HEK293T (cell line): ENCODE results near the gene SYCN.
"Not testable (repeated sequence)": the region's sequence is repeated elsewhere in the genome, so short reads cannot be mapped to it uniquely, and the experiment has no call there.

Experiments
- CTCF ChIA-PET: fragments of 350-600 bp; formaldehyde crosslinking; extraction: SDS; loops from one replicate; lab custom pipeline; 2021; ENCODE audit warnings: antibody characterized with exemption, inconsistent platforms; lab: Yijun Ruan, JAX
- POLR2A ChIA-PET: fragments of 350-600 bp; formaldehyde crosslinking; extraction: SDS; loops from one replicate; lab custom pipeline; 2020; ENCODE audit warnings: antibody characterized with exemption, inconsistent platforms; lab: Yijun Ruan, JAX
- DNase-seq: peaks from one replicate; pipeline ENCODE4 v3.0.0; 2012; ENCODE audit warnings: mixed read lengths; ENCODE audit errors: extremely low spot score
- ARNT ChIP-seq: fragments of 450-650 bp; IDR thresholded peaks from 2 replicates; pipeline ENCODE4 v1.6.1; 2017; ENCODE audit warnings: mild to moderate bottlenecking
- BHLHE40 ChIP-seq: fragments of 450-650 bp; IDR thresholded peaks from 2 replicates; pipeline ENCODE4 v1.6.1; 2016; ENCODE audit warnings: mild to moderate bottlenecking, moderate library complexity, borderline replicate concordance
- CTBP1 ChIP-seq: fragments of 450-650 bp; IDR thresholded peaks from 2 replicates; pipeline ENCODE4 v1.6.1; 2016; ENCODE audit warnings: borderline replicate concordance
- ELF4 ChIP-seq: fragments of 450-650 bp; IDR thresholded peaks from 2 replicates; pipeline ENCODE4 v1.6.1; 2017; ENCODE audit warnings: antibody characterized with exemption
- FOXA1 ChIP-seq: fragments of 450-650 bp; IDR thresholded peaks from 2 replicates; pipeline ENCODE4 v1.6.1; 2016; ENCODE audit warnings: mild to moderate bottlenecking
- FOXK2 ChIP-seq: fragments of 450-650 bp; IDR thresholded peaks from 2 replicates; pipeline ENCODE4 v1.6.1; 2016; ENCODE audit warnings: mild to moderate bottlenecking
- FOXM1 ChIP-seq: fragments of 450-650 bp; IDR thresholded peaks from 2 replicates; pipeline ENCODE4 v1.6.1; 2017; ENCODE audit warnings: mild to moderate bottlenecking, borderline replicate concordance
- HDGF ChIP-seq: fragments of 450-650 bp; IDR thresholded peaks from 2 replicates; pipeline ENCODE4 v1.6.1; 2017; ENCODE audit warnings: antibody characterized with exemption, borderline replicate concordance
- L3MBTL2 ChIP-seq: fragments of 450-650 bp; conservative IDR thresholded peaks from 2 replicates; pipeline ENCODE4 v1.6.1; 2016; ENCODE audit warnings: mild to moderate bottlenecking
- LEF1 ChIP-seq: fragments of 450-650 bp; IDR thresholded peaks from 2 replicates; pipeline ENCODE4 v1.6.1; 2017; ENCODE audit warnings: mild to moderate bottlenecking, borderline replicate concordance
- NFRKB ChIP-seq: fragments of 450-650 bp; IDR thresholded peaks from 2 replicates; pipeline ENCODE4 v1.6.1; 2016; ENCODE audit warnings: mild to moderate bottlenecking, moderate library complexity
- SP1 ChIP-seq: fragments of 450-650 bp; IDR thresholded peaks from 2 replicates; pipeline ENCODE4 v1.6.1; 2017
- SUZ12 ChIP-seq: fragments of 450-650 bp; IDR thresholded peaks from 2 replicates; pipeline ENCODE4 v1.6.1; 2016; ENCODE audit warnings: mild to moderate bottlenecking
- TARDBP ChIP-seq: fragments of 450-650 bp; IDR thresholded peaks from 2 replicates; pipeline ENCODE4 v1.6.1; 2016
- ZNF384 ChIP-seq: fragments of 450-650 bp; IDR thresholded peaks from 2 replicates; pipeline ENCODE4 v1.6.1; 2016
- TF ChIP-seq, protein P1 (sequence below): fragments of 450-650 bp; IDR thresholded peaks from 2 replicates; pipeline ENCODE4 v1.6.1; 2016

Gene SYCN

DNA sequence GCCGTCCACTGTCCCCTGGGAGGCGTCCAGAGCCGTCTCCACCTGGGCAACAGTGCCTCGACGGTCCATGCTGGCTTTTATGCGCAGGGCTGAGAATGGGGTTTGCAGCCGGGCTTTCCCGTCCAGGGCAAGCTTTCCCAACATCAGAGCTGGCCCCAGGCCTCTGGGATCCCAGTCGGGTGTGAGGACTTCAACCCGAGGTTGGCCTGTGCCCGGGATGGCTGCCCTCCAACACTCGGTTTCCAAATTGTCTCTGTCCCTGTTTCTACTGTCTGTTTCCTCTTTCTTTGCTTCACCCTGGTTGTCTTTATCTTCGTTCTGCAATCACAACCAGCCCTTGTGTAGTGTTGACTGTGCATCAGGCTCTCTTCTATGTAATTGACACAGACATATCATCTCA lies 44.7 kb upstream of the SYCN start, which contains the start of gene IFNL4:
TSS of gene IFNL4 (minus strand) at position 51 of the 400 bp plus-strand sequence.
- no peak for DNase-seq
- no peak for TF ChIP-seq FOXK2
- CTCF ChIA-PET, result no interaction called here
- POLR2A ChIA-PET, result no interaction called here

DNA sequence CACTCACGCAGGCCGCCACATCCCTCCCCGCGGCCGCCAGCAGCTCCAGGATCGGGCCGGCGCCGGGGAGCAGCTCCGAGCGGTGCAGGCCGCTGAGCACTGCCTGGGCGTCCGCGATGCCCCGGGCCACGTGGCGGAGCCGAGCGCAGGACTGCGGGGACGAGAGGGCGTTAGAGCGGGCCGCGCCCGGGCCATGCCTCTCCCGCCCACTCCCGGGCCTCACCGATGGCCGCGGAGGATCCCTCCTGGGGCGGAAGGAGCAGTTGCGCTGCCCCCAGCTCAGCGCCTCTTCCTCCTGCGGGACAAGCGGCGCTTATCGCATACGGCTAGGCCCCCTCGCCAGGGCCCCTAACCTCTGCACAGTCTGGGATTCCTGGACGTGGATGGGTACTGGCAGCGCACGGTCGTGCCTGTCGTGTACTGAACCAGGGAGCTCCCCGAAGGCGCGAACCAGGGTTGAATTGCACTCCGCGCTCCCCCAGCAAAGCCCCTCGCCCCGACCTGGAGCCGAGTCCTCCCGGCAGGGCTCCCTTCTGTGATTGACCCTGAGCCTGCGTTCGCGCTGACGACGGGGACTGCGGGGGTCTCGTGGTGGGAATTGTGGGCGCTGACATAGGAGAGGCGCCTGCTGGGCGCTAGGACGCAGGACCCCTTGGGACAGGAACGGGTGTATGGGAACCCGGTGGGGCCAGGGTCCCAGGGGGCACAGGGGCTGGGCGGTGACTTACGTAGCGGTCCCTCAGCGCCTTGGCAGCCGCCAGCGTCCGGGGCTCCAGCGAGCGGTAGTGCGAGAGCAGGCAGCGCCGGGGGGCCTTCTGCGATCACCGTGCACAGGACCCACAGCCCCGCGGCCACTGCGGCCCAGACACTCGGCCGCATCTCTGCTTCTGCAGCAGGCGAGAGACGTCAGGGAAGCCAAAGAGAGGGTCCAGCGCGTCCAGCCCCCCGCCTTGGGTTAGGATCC lies 43.9 kb upstream of the SYCN start:
- POLR2A ChIA-PET, result no interaction called here
- CTCF ChIA-PET, result no interaction called here
- TF ChIP-seq SUZ12 (no peak), TARDBP (no peak)

DNA sequence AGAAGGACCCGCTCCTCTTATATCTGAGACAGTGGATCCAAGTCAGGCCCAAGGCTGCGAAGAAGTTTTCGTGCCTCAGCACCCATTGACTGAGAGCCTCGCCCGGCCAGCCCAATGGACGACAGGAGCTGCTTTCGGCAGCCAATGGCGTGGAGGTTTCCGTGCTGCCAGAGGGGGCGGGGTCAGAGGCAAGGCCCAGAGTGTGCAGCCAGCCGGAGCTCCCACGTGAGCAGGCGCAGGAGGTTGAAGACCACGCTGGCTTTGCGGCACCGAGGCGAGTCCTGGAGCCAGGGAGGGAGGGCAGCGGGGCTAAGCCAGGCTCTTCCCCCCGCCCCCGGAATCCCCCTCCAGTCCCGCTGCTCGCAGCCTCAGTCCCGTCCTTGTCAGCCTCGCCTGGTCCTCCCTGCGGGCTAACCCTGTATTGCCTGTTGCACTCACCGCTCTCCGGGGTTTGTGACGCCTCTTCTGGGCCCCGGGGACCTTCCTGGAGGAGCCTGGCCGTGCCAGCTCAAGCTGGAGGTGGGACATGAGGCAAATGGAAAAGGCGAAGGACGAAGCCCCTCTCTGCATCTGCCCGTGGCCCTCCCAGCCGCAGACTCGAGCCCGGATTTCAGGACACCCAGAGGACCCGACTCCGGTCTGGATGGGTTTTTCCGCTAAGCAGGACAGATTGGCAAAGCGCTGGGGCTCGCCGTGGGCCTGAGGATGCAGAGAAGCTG lies 43.0 kb upstream of the SYCN start:
- POLR2A ChIA-PET, result no interaction called here
- TF ChIP-seq FOXM1, result no peak
- no peak for TF ChIP-seq FOXK2
- TF ChIP-seq CTBP1, result no peak
- TF ChIP-seq L3MBTL2, result no peak
- no peak for TF ChIP-seq FOXA1
- TF ChIP-seq HDGF, result no peak
- no peak for TF ChIP-seq ELF4
- TF ChIP-seq, protein P1, sequence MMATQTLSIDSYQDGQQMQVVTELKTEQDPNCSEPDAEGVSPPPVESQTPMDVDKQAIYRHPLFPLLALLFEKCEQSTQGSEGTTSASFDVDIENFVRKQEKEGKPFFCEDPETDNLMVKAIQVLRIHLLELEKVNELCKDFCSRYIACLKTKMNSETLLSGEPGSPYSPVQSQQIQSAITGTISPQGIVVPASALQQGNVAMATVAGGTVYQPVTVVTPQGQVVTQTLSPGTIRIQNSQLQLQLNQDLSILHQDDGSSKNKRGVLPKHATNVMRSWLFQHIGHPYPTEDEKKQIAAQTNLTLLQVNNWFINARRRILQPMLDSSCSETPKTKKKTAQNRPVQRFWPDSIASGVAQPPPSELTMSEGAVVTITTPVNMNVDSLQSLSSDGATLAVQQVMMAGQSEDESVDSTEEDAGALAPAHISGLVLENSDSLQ, result no peak
- no peak for TF ChIP-seq NFRKB
- no peak for TF ChIP-seq TARDBP
- TF ChIP-seq ZNF384, result no peak
- TF ChIP-seq ARNT, result no peak
- CTCF ChIA-PET, result no interaction called here
- no peak for DNase-seq

More for the DNA sequence above, 43.9 kb upstream of the SYCN start:
- DNase-seq, result no peak

DNA sequence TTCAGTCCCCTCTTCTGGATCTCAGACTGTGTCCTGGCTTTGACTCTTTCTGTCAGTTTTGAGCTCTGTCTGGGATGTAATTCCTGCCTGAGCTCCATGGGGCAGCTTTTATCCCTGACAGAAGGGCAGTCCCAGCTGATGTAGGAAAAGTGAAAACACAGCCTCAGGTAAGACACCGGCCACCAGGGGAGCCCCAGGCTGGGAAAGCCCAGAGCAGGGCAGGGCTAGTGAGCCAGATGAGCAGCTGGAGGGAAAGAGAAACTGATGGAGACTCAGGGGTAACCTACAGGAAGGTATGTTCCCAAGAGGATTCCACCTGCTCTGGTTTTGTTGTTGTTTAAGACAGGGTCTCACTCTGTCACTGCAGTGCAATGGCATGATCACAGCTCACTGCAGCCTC lies 41.1 kb upstream of the SYCN start:
- DNase-seq, CTCF ChIA-PET, POLR2A ChIA-PET: not testable (repeated sequence)

DNA sequence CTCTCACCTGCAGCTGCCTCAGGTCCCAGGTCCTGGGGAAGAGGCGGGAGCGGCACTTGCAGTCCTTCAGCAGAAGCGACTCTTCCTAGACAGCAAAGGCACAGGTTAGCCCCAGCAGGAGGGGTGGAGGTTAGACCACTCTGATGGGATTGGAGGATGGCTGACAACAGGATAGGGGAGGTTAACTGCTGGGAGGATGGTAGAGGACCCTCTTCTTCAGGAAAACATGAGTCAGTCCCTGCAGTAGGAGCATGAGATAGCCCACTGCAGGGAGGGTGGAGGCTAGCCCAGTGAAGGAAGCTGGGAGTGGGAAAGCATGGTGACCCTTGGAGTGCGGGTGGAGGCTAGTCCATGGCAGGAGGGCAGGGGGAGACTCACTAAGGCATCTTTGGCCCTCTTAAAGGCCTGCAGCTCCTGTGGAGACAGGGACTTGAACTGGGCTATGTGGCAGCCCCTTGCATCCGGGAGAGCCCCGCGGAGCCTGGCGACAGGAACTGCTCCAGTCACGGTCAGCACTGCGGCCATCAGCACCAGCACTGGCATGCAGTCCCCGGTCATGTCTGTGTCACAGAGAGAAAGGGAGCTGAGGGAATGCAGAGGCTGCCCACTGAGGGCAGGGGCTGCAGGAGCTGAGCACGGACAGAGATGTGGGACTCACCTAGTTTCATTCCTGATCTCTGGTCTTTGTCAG lies 40.5 kb upstream of the SYCN start, which contains the start of gene IFNL3:
TSS of gene IFNL3 (minus strand) at position 597 of the 691 bp plus-strand sequence. CDS start at position 558, 39 bp downstream.
- POLR2A ChIA-PET, DNase-seq, CTCF ChIA-PET: not testable (repeated sequence)

DNA sequence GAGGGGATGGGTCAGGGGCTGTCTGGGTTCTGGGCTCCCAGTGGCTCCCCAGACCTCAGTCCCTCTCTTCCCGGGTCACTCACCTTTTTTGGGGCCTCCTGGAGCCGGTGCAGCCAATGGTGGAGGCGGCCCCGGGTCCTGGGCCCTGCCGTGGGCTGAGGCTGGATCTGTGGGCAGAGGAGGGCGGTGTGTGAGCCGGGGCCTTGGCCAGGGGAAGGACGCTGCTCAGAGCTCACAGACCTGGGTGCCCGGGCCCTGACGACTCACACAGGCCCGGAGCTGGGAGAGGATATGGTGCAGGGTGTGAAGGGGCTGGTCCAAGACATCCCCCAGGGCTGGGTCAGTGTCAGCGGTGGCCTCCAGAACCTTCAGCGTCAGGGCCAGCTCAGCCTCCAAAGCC lies 39.7 kb upstream of the SYCN start:
- POLR2A ChIA-PET, CTCF ChIA-PET, DNase-seq: not testable (repeated sequence)

DNA sequence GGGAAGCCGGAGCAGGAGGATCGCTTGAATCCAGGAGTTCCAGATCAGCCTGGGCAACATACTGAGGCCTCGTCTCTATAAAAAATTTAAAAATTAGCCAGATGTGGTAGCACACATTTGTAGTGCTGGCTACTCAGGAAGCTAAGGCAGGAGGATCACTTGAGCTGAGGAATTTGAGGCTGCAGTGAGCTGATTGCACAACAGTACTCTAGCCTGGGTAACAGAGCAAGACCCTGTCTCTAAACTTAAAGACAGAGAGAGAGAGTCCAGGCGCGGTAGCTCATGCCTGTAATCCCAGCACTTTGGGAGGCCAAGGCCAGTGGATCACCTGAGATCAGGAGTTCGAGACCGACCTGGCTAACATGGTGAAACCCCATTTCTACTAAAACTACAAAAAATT lies 36.4 kb upstream of the SYCN start:
- CTCF ChIA-PET, result no interaction called here
- no peak for DNase-seq
- TF ChIP-seq NFRKB (no peak), CTBP1 (no peak), FOXM1 (no peak), ELF4 (no peak), SUZ12 (no peak), ARNT (no peak), L3MBTL2 (no peak), LEF1 (no peak), FOXK2 (no peak), BHLHE40 (no peak), SP1 (no peak), FOXA1 (no peak)
- TF ChIP-seq, protein P1, result no peak
- POLR2A ChIA-PET, result no interaction called here

DNA sequence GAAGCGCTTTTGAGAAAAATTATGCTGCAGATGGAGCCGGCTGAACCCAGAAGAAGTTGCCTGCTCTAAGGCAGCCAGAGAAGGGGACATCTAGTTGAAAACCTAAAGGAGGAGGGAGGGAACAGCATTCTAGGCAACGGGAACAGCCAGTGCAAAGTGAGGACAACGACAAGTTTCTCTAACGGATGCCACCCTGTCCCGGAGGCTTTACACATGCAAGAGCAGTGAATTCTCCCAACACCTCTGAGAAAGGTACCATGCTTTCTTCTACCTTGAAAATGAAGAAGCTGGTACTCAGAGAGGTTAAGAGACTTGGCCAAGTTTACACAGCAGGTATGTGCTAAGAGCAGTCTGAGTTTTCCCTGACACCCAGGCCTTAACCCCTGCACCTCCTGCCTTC lies 34.9 kb upstream of the SYCN start:
- CTCF ChIA-PET, result no interaction called here
- no peak for DNase-seq
- POLR2A ChIA-PET, result no interaction called here
- TF ChIP-seq SP1, result no peak
- no peak for TF ChIP-seq TARDBP
- TF ChIP-seq HDGF, result no peak
- TF ChIP-seq ZNF384, result no peak
- TF ChIP-seq, protein P1, result no peak
- TF ChIP-seq CTBP1, result no peak
- no peak for TF ChIP-seq LEF1
- TF ChIP-seq ELF4, result no peak
- no peak for TF ChIP-seq BHLHE40
- no peak for TF ChIP-seq FOXK2
- TF ChIP-seq FOXA1, result no peak
- no peak for TF ChIP-seq NFRKB
